ENCODE measurements around the gene CEMIP2. TPM values are rescaled to one million over a fixed set of nuclear protein-coding genes. Genes with fewer than 3 reads are reported as not detected.

Gene CEMIP2
- total RNA-seq, 2 experiments from 2014 or later, result 58.7 to 63.5 TPM

DNA sequence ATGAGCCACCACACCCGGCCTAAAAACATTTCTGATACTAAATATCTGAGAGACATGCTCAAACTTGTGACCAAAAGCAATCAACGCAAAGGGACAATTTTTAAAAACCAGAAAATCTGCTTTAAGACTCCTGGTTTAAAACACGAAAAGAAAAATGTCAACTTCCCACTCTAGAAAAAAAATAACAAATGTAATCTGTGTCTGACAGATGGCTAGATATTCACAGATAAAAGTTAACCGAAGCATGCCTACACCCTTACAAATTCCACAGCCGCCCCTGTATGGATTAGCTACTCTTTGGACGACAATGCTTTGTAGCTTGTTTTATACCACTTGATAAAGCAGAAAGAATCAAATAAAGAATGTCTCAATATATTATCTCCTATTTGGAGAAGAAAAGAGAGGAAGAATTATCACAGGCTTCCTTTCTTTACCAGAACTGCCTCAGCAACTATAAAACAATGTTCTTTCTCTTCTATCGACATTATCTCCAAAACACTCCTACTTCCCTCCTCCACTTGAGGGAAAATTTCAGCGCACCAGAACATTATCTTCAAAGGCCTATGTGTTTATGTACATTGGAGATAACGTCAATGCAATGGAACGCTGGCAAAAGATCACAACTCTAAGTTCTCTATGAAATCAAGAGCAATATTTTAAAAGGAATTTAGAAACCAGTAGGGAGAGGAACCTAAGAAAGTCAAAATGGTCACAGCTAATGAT, 26.2 kb downstream of the CEMIP2 start:
- Mint-ChIP-seq H3K4me1 (ENCODE audit: low read depth) (peaks cover 7% of the 10 kb centered on the region), H3K4me3 (no peak overlapping the region), H3K27me3 (no peaks in the 10 kb centered on the region), H3K36me3 (ENCODE audit: low read depth) (peaks cover 64% of the 10 kb centered on the region), H3K9me3 (no peaks in the 10 kb centered on the region), H3K27ac (no peak overlapping the region)
- no peak for DNase-seq
- no peak for ATAC-seq
- TF ChIP-seq, protein P1, sequence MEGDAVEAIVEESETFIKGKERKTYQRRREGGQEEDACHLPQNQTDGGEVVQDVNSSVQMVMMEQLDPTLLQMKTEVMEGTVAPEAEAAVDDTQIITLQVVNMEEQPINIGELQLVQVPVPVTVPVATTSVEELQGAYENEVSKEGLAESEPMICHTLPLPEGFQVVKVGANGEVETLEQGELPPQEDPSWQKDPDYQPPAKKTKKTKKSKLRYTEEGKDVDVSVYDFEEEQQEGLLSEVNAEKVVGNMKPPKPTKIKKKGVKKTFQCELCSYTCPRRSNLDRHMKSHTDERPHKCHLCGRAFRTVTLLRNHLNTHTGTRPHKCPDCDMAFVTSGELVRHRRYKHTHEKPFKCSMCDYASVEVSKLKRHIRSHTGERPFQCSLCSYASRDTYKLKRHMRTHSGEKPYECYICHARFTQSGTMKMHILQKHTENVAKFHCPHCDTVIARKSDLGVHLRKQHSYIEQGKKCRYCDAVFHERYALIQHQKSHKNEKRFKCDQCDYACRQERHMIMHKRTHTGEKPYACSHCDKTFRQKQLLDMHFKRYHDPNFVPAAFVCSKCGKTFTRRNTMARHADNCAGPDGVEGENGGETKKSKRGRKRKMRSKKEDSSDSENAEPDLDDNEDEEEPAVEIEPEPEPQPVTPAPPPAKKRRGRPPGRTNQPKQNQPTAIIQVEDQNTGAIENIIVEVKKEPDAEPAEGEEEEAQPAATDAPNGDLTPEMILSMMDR (IDR thresholded peaks at IDR 0.05), result no peak
- ChIA-PET POLR2A (no interaction called here), CTCF (interaction anchor here (1.0 kb wide), 1 partner anchor 283 kb away, joined by 3 read pairs; no protein-coding TSS in a partner anchor)
- intact Hi-C loops (cut with micrococcal nuclease), result no loop called here

DNA sequence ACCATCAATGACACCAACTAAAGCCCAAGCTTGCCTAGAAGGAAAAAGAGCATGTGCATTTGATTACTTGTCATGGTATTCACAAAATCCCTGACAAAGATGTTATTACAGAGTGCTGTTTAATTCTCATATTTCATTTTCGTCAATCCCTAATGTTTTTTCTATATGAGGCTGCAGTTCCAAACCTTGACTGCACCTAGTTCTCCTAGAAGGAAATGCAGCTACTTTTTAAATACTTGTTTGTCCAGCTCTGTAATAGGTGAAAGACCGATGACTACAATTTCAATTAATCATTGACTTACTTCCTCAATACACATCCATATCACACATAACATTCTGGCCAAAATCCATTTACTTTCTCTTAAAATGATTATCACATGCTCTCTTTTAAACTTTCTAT, 28.1 kb downstream of the CEMIP2 start:
- no peaks in the 10 kb centered on the region for H3K9me3 Mint-ChIP-seq
- H3K36me3 Mint-ChIP-seq (ENCODE audit: low read depth), result peaks cover 60% of the 10 kb centered on the region
- no peak overlapping the region for H3K4me3 Mint-ChIP-seq
- no peak overlapping the region for H3K27ac Mint-ChIP-seq
- POLR2A ChIA-PET, result no interaction called here
- CTCF ChIA-PET, result interaction anchor here (0.7 to 1.5 kb wide), 3 partner anchors 20 to 66 kb away, joined by 3 to 6 read pairs (median 3); no protein-coding TSS in a partner anchor
- ATAC-seq (no peak), DNase-seq (no peak)
- intact Hi-C loops (cut with micrococcal nuclease), result no loop called here
- TF ChIP-seq, protein P1 (IDR thresholded peaks at IDR 0.05), result no peak
- H3K27me3 Mint-ChIP-seq, result no peaks in the 10 kb centered on the region
- peaks cover 4% of the 10 kb centered on the region for H3K4me1 Mint-ChIP-seq (ENCODE audit: low read depth)

DNA sequence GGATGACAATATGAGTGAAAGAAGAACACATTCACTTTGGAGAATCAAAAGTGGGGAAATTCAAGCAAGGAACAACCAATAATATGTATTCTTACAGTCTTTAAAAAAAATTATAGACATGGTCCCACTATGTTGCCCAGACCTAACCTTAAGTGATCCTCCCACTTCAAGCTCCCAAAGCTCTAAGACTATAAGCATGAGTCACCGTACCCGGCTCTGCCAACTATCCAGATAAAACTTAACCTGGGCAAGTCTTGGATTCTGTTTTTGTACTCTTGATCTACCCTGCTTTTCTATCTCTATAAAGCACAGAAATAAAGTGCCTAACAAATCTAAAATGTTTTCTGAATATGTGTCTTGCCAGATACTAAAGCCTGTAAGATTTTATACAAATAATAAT, 30.9 kb downstream of the CEMIP2 start:
- intact Hi-C loops (cut with micrococcal nuclease), result no loop called here
- ATAC-seq (no peak), DNase-seq (no peak)
- Mint-ChIP-seq H3K4me3 (no peak overlapping the region), H3K27ac (no peak overlapping the region), H3K36me3 (ENCODE audit: low read depth) (peaks cover 62% of the 10 kb centered on the region), H3K9me3 (no peaks in the 10 kb centered on the region), H3K27me3 (no peaks in the 10 kb centered on the region), H3K4me1 (ENCODE audit: low read depth) (peaks cover 5% of the 10 kb centered on the region)
- ChIA-PET POLR2A (interaction anchor here (1.0 kb wide), 1 partner anchor 15 kb away, joined by 4 read pairs; no protein-coding TSS in a partner anchor), CTCF (interaction anchor here (0.6 kb wide), 1 partner anchor 13 kb away, joined by 3 read pairs; no protein-coding TSS in a partner anchor)
- TF ChIP-seq, protein P1 (IDR thresholded peaks at IDR 0.05), result no peak

DNA sequence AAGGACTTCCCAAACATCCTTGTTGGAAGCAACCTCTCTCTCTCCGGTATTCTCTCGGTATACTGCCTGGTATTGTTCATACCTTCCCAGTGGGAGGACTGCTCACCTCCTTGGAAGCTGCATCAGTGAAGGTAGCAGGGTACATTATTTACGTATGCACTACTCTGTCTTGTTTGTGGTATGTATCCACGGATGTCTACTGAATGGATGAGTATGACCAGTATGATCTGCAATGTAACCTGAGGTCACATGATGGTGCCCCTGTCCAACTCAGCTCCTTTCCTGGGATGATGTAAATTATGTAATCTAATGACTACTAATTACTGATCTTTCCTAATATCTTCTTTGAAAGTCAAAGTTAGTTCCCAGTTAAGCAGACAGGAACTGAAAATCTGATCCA, 32.1 kb downstream of the CEMIP2 start:
- Mint-ChIP-seq H3K4me3 (no peak overlapping the region), H3K9me3 (no peaks in the 10 kb centered on the region), H3K27ac (no peak overlapping the region), H3K27me3 (no peaks in the 10 kb centered on the region), H3K4me1 (ENCODE audit: low read depth) (peaks cover 5% of the 10 kb centered on the region), H3K36me3 (ENCODE audit: low read depth) (peaks cover 62% of the 10 kb centered on the region)
- DNase-seq (no peak), ATAC-seq (no peak)
- TF ChIP-seq, protein P1 (IDR thresholded peaks at IDR 0.05), result no peak
- intact Hi-C loops (cut with micrococcal nuclease), result no loop called here
- CTCF ChIA-PET, result no interaction called here
- POLR2A ChIA-PET, result interaction anchor here (0.7 to 1.2 kb wide), 2 partner anchors 11 to 30 kb away, joined by 3 to 4 read pairs; no protein-coding TSS in a partner anchor

DNA sequence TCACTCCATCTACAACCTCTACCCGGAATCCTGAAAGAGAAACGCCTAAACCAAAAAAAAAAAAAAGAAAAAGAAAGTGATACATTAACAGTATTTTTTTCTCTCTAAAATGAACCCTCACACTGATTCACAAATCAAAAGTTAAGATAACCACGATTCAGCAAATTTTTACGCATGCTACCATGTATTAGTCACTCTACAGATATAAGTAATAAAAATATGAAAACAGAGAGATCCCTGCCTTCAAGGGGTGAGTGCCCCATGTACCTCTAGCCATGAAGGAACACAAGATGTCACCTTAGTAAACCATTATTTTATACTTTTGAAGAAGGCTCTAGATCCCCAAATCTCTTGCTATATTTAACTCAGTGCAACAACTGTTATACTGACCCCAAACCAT, 33.4 kb downstream of the CEMIP2 start:
- CTCF ChIA-PET, result no interaction called here
- ATAC-seq (no peak), DNase-seq (no peak)
- Mint-ChIP-seq H3K27ac (no peak overlapping the region), H3K9me3 (no peaks in the 10 kb centered on the region), H3K4me1 (ENCODE audit: low read depth) (peaks cover 5% of the 10 kb centered on the region), H3K4me3 (no peak overlapping the region), H3K36me3 (ENCODE audit: low read depth) (peaks cover 66% of the 10 kb centered on the region), H3K27me3 (no peaks in the 10 kb centered on the region)
- POLR2A ChIA-PET, result no interaction called here
- intact Hi-C loops (cut with micrococcal nuclease), result loop anchor here (5.0 kb wide), 1 partner anchor 32 kb away; the partner anchor contains the start of gene CEMIP2
- TF ChIP-seq, protein P1 (IDR thresholded peaks at IDR 0.05), result no peak

Measured in activated CD8-positive, alpha-beta T cell treated with anti-CD3 and anti-CD28 coated beads for 36 hours (primary cell).